ENCODE measurements around the gene JAK2. TPM values are rescaled to one million over a fixed set of nuclear protein-coding genes. Genes with fewer than 3 reads are reported as not detected.

Gene JAK2
- total RNA-seq, 2 donors from 2014 or later: 10.4 to 12.3 TPM

- no peak overlapping the region for H3K4me3 Mint-ChIP-seq
- Histone ChIP-seq H3K27me3 (ENCODE audit: control insufficient read depth, insufficient read depth, low read length, poor library complexity, severe bottlenecking) (no peaks in the 10 kb centered on the region), H3K27ac (ENCODE audit: low read depth, low read length) (no peak overlapping the region), H3K9ac (ENCODE audit: extremely low read depth, low read length, poor library complexity, severe bottlenecking) (no peak overlapping the region), H3K4me1 (ENCODE audit: control insufficient read depth, insufficient read depth, low read length) (no peaks in the 10 kb centered on the region), H3K36me3 (ENCODE audit: control insufficient read depth, insufficient read depth, low read length) (no peaks in the 10 kb centered on the region), H3K4me3 (ENCODE audit: low read length) (no peak overlapping the region), H3K9me3 (ENCODE audit: control insufficient read depth, low read length) (no peaks in the 10 kb centered on the region)
- WGBS, 2 experiments (ENCODE audit: insufficient coverage in 1 of 2, insufficient read length in 1 of 2): 93 to 100% methylated on average over 2 to 3 of the region's 3 CpGs
- TF ChIP-seq CTCF (conservative IDR thresholded peaks at IDR 0.05): no peak
- H3K27ac Mint-ChIP-seq: no peak overlapping the region
- H3K4me1 Mint-ChIP-seq: peaks cover 2% of the 10 kb centered on the region
- H3K36me3 Mint-ChIP-seq (ENCODE audit: low read depth): no peaks in the 10 kb centered on the region
- H3K9me3 Mint-ChIP-seq: no peaks in the 10 kb centered on the region
- no peaks in the 10 kb centered on the region for H3K27me3 Mint-ChIP-seq (ENCODE audit: insufficient read depth)
- no peak for DNase-seq
Measured at GRCh38 chr9:4967523-4967922, 17.5 kb upstream of the JAK2 start.

GRCh38 chr9:4969130-4969529 is 15.9 kb upstream of the JAK2 start:
- TF ChIP-seq CTCF (conservative IDR thresholded peaks at IDR 0.05): no peak
- no peaks in the 10 kb centered on the region for H3K9me3 ChIP-seq (ENCODE audit: control insufficient read depth, low read length)
- H3K36me3 ChIP-seq (ENCODE audit: control insufficient read depth, insufficient read depth, low read length): no peaks in the 10 kb centered on the region
- no peak overlapping the region for H3K4me3 ChIP-seq (ENCODE audit: low read length)
- H3K36me3 Mint-ChIP-seq (ENCODE audit: low read depth): no peaks in the 10 kb centered on the region
- no peak overlapping the region for H3K27ac ChIP-seq (ENCODE audit: low read depth, low read length)
- no peaks in the 10 kb centered on the region for H3K27me3 ChIP-seq (ENCODE audit: control insufficient read depth, insufficient read depth, low read length, poor library complexity, severe bottlenecking)
- peaks cover 5% of the 10 kb centered on the region for H3K4me1 ChIP-seq (ENCODE audit: control insufficient read depth, insufficient read depth, low read length)
- no peak overlapping the region for H3K27ac Mint-ChIP-seq
- no peak for DNase-seq
- H3K4me1 Mint-ChIP-seq: peaks cover 2% of the 10 kb centered on the region
- H3K27me3 Mint-ChIP-seq (ENCODE audit: insufficient read depth): no peaks in the 10 kb centered on the region
- WGBS, 2 experiments (ENCODE audit: insufficient coverage in 1 of 2, insufficient read length in 1 of 2): 89% methylated on average over 1 of the region's 1 CpG; no CpG with 5 or more reads in 1 of the 2 experiments
- H3K4me3 Mint-ChIP-seq: no peak overlapping the region
- H3K9ac ChIP-seq (ENCODE audit: extremely low read depth, low read length, poor library complexity, severe bottlenecking): no peak overlapping the region
- no peaks in the 10 kb centered on the region for H3K9me3 Mint-ChIP-seq

- H3K9me3 ChIP-seq (ENCODE audit: control insufficient read depth, low read length): no peaks in the 10 kb centered on the region
- H3K27ac ChIP-seq (ENCODE audit: low read depth, low read length): no peak overlapping the region
- no peak for TF ChIP-seq CTCF (conservative IDR thresholded peaks at IDR 0.05)
- H3K4me1 Mint-ChIP-seq: peaks cover 2% of the 10 kb centered on the region
- no peaks in the 10 kb centered on the region for H3K27me3 ChIP-seq (ENCODE audit: control insufficient read depth, insufficient read depth, low read length, poor library complexity, severe bottlenecking)
- no peaks in the 10 kb centered on the region for H3K36me3 Mint-ChIP-seq (ENCODE audit: low read depth)
- H3K4me1 ChIP-seq (ENCODE audit: control insufficient read depth, insufficient read depth, low read length): peaks cover 5% of the 10 kb centered on the region
- no peak overlapping the region for H3K9ac ChIP-seq (ENCODE audit: extremely low read depth, low read length, poor library complexity, severe bottlenecking)
- DNase-seq: no peak
- 92 to 94% methylated on average over 5 to 8 of the region's 8 CpGs for WGBS, 2 experiments (ENCODE audit: insufficient coverage in 1 of 2, insufficient read length in 1 of 2)
- H3K27ac Mint-ChIP-seq: no peak overlapping the region
- no peaks in the 10 kb centered on the region for H3K9me3 Mint-ChIP-seq
- H3K4me3 Mint-ChIP-seq: no peak overlapping the region
- no peak overlapping the region for H3K4me3 ChIP-seq (ENCODE audit: low read length)
- H3K36me3 ChIP-seq (ENCODE audit: control insufficient read depth, insufficient read depth, low read length): no peaks in the 10 kb centered on the region
- H3K27me3 Mint-ChIP-seq (ENCODE audit: insufficient read depth): no peaks in the 10 kb centered on the region
Measured at GRCh38 chr9:4970970-4971641, 14.0 kb upstream of the JAK2 start.

Measured in endodermal cell (in vitro differentiated cells).